HCT116 (cell line): ENCODE results near the gene ZNF747. TPM values are rescaled to one million over a fixed set of nuclear protein-coding genes. Genes with fewer than 3 reads are reported as not detected.
"Not testable (repeated sequence)": the region's sequence is repeated elsewhere in the genome, so short reads cannot be mapped to it uniquely, and the experiment has no call there.

Source experiments
- ATAC-seq: fragments of 200-7000 bp; cut with Tn5 transposase; 2 replicates; pipeline ENCODE4 v1.9.1; 2020; ENCODE audit warnings: mild to moderate bottlenecking, moderate library complexity
- BruUV-seq: library from RNA; stranded (reverse); fragments of 400-500 nt; replicated peaks from 2 replicates; lab custom pipeline; 2021; lab: Mats Ljungman, UMichigan
- CTCF ChIA-PET: fragments of 300-600 bp; sonication (Branson Sonifier 250); formaldehyde crosslinking; loops from one replicate; lab custom pipeline; 2021; ENCODE audit warnings: antibody characterized with exemption; lab: Charles Lee
- POLR2A ChIA-PET: fragments of 300-600, 350-600 bp; sonication (Branson Sonifier 250); formaldehyde crosslinking; loops from one replicate; lab custom pipeline; 2021; ENCODE audit warnings: antibody characterized with exemption; lab: Charles Lee
- RAD21 ChIA-PET, 2 experiments: fragments of 300-600 bp; sonication (Branson Sonifier 250); formaldehyde crosslinking; loops; one replicate each; lab custom pipeline; 2023; ENCODE audit warnings: low total read pairs in 2 of 2; ENCODE audit not compliant: uncharacterized antibody in 2 of 2, unreplicated experiment in 2 of 2, low non-redundant PET in 1 of 2; lab: Charles Lee
- DNase-seq: peaks from one replicate; pipeline ENCODE4 v3.0.0-alpha.2; 2010; ENCODE audit warnings: low read depth, low spot score
- H2AFZ ChIP-seq: fragments of 200-600 bp; shearing (Covaris generic), sonication (generic); 2 replicates; pipeline ENCODE4 v1.6.1; 2017; ENCODE audit warnings: low read depth, mixed run types, mixed read lengths, antibody characterized with exemption, low read length; ENCODE audit not compliant: poor library complexity, severe bottlenecking
- H3K27ac ChIP-seq: 2 replicates; pipeline ENCODE4 v1.5.1; 2012; ENCODE audit warnings: low read depth, low read length
- H3K27me3 ChIP-seq: fragments of 200-600 bp; sonication (generic); 2 replicates; pipeline ENCODE4 v1.6.1; 2016; ENCODE audit warnings: mixed run types, low read length, mixed read lengths; ENCODE audit not compliant: insufficient read depth
- H3K36me3 ChIP-seq, 2 experiments: fragments of 200-500 bp in 1 of 2; fragments of 200-600 bp in 1 of 2; sonication (Bioruptor generic) in 1 of 2; sonication (generic) in 1 of 2; 2 replicates each; pipeline versions ENCODE4 v1.5.1 to v1.6.1; 2014 to 2016; ENCODE audit warnings: low read length in 2 of 2, inconsistent platforms in 1 of 2, mixed read lengths in 1 of 2, mixed run types in 1 of 2; ENCODE audit not compliant: insufficient read depth in 2 of 2, control insufficient read depth in 1 of 2
- H3K4me1 ChIP-seq, 2 experiments: fragments of 200-600 bp in 1 of 2; sonication (generic) in 1 of 2; 2 replicates each; pipeline versions ENCODE4 v1.5.1 to v1.6.1; 2012 to 2017; ENCODE audit warnings: low read length in 2 of 2, inconsistent platforms in 1 of 2, mild to moderate bottlenecking in 1 of 2, mixed read lengths in 1 of 2, mixed run types in 1 of 2, moderate library complexity in 1 of 2; ENCODE audit not compliant: insufficient read depth in 2 of 2, control insufficient read depth in 1 of 2
- H3K4me2 ChIP-seq: fragments of 200-600 bp; sonication (generic); 2 replicates; pipeline ENCODE4 v1.6.1; 2017; ENCODE audit warnings: mixed run types, low read length, mixed read lengths
- H3K4me3 ChIP-seq, 2 experiments: fragments of 200-600 bp in 1 of 2; sonication (generic) in 1 of 2; replicated peaks in 1 of 2; 2 replicates each; pipeline ENCODE4 v1.5.1; 2011 to 2016; ENCODE audit warnings: low read length in 2 of 2, control low read depth in 1 of 2, low read depth in 1 of 2, mild to moderate bottlenecking in 1 of 2, mixed read lengths in 1 of 2, mixed run types in 1 of 2
- H3K79me2 ChIP-seq: fragments of 200-600 bp; sonication (generic); 2 replicates; pipeline ENCODE4 v1.6.1; 2017; ENCODE audit warnings: mild to moderate bottlenecking, mixed run types, low read length, moderate library complexity, mixed read lengths; ENCODE audit not compliant: insufficient read depth
- H3K9ac ChIP-seq: fragments of 200-600 bp; sonication (generic); 2 replicates; pipeline ENCODE4 v1.6.1; 2016; ENCODE audit warnings: low read length, mixed read lengths
- H3K9me2 ChIP-seq: fragments of 200-600 bp; sonication (generic), shearing (Covaris generic); 2 replicates; pipeline ENCODE4 v1.6.1; 2017; ENCODE audit warnings: mixed run types, mild to moderate bottlenecking, moderate library complexity; ENCODE audit not compliant: insufficient read depth
- H3K9me3 ChIP-seq, 2 experiments: fragments of 200-500 bp in 1 of 2; fragments of 200-600 bp in 1 of 2; sonication (Bioruptor generic) in 1 of 2; sonication (generic) in 1 of 2; 2 replicates each; pipeline ENCODE4 v1.6.1; 2014 to 2017; ENCODE audit warnings: low read length in 2 of 2, mixed read lengths in 2 of 2, inconsistent platforms in 1 of 2, low read depth in 1 of 2, mild to moderate bottlenecking in 1 of 2, mixed run types in 1 of 2, moderate library complexity in 1 of 2; ENCODE audit not compliant: control insufficient read depth in 1 of 2, insufficient read depth in 1 of 2
- H4K20me1 ChIP-seq: fragments of 200-600 bp; sonication (generic), shearing (Covaris generic); 2 replicates; pipeline ENCODE4 v1.6.1; 2017; ENCODE audit warnings: mixed run types, mild to moderate bottlenecking, moderate library complexity; ENCODE audit not compliant: insufficient read depth
- ELF1 ChIP-seq: IDR thresholded peaks from 2 replicates; pipeline ENCODE4 v1.6.1; 2012; ENCODE audit warnings: low read depth, borderline replicate concordance
- EZH2phosphoT487 ChIP-seq: fragments of 200-600 bp; IDR thresholded peaks from 2 replicates; pipeline ENCODE4 v1.6.1; 2018; ENCODE audit warnings: antibody characterized with exemption, borderline replicate concordance
- RAD21 ChIP-seq: IDR thresholded peaks from 2 replicates; pipeline ENCODE4 v1.6.1; 2012; ENCODE audit warnings: low read depth, mild to moderate bottlenecking
- SIN3A ChIP-seq: IDR thresholded peaks from 2 replicates; pipeline ENCODE4 v1.6.1; 2012; ENCODE audit warnings: low read depth
- SP1 ChIP-seq: IDR thresholded peaks from 2 replicates; pipeline ENCODE4 v1.6.1; 2012; ENCODE audit warnings: low read depth
- SRF ChIP-seq: IDR thresholded peaks from 2 replicates; pipeline ENCODE4 v1.6.1; 2012; ENCODE audit warnings: low read depth
- TCF7L2 ChIP-seq: IDR thresholded peaks from 2 replicates; pipeline ENCODE4 v1.7.0; 2011; ENCODE audit warnings: borderline replicate concordance, inconsistent platforms; ENCODE audit not compliant: insufficient read depth, insufficient read length; ENCODE audit errors: extremely low read depth
- YY1 ChIP-seq: IDR thresholded peaks from 2 replicates; pipeline ENCODE4 v1.6.1; 2011; ENCODE audit warnings: low read length, low read depth, moderate library complexity, mild to moderate bottlenecking; ENCODE audit not compliant: insufficient replicate concordance; ENCODE audit errors: extremely low read depth
- intact Hi-C: fragments of 100-400 bp; cut with micrococcal nuclease; formaldehyde crosslinking; loops from 2 replicates; pipeline ENCODE4 v1.10.0; 2022
- total RNA-seq: library from RNA; stranded (reverse); gene quantifications from one replicate; pipeline ENCODE4 v1.2.1, GENCODE V29; 2021; ENCODE audit not compliant: unreplicated experiment

The ZNF747 gene
- total RNA-seq, 1 experiment from 2014 or later = 2.1 TPM

DNA sequence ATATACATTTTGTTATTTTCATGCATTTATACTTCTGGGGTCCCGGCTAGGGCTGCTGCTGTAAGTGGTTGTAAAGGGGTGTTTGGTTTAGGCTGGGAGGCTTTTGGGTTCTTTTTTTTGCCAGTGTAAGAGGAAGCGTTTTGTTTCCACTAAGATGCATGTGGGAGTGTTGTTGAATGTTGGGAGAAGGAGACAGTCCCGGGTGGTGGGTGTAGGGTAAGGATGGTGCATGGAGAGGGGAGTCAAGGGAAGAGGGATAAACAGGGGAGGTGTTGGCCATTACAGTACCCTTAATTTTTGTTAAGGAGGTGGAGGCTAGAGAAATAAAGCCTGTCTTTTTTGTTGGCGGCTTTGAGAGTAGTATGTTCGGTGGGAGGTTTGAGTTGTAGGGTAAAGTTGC is 8.4 kb upstream of the ZNF747 start:
- peaks cover 0 to 13% of the 10 kb centered on the region in 2 experiments; a peak in 2 of 4 replicates for H3K4me1 ChIP-seq
- H3K9me3 ChIP-seq = no peaks in the 10 kb centered on the region
- no peaks in the 10 kb centered on the region for H3K36me3 ChIP-seq
- intact Hi-C loops = no loop called here
- BruUV-seq = no TSS peak
- no peaks in the 10 kb centered on the region for H3K27me3 ChIP-seq
- no peak overlapping the region for H3K4me2 ChIP-seq
- CTCF ChIA-PET = no interaction called here
- H3K79me2 ChIP-seq = no peaks in the 10 kb centered on the region
- DNase-seq (no peak), ATAC-seq (no peak)
- no peaks in the 10 kb centered on the region for H4K20me1 ChIP-seq
- no peak overlapping the region for H3K27ac ChIP-seq
- no peaks in the 10 kb centered on the region for H3K9me2 ChIP-seq
- no peak overlapping the region for H2AFZ ChIP-seq
- RAD21 ChIA-PET = no interaction called here
- H3K9ac ChIP-seq = no peak overlapping the region
- POLR2A ChIA-PET = no interaction called here
- H3K4me3 ChIP-seq = no peak overlapping the region
- TF ChIP-seq SRF = no peak
- TF ChIP-seq EZH2phosphoT487 = no peak
- TF ChIP-seq SIN3A = no peak

DNA sequence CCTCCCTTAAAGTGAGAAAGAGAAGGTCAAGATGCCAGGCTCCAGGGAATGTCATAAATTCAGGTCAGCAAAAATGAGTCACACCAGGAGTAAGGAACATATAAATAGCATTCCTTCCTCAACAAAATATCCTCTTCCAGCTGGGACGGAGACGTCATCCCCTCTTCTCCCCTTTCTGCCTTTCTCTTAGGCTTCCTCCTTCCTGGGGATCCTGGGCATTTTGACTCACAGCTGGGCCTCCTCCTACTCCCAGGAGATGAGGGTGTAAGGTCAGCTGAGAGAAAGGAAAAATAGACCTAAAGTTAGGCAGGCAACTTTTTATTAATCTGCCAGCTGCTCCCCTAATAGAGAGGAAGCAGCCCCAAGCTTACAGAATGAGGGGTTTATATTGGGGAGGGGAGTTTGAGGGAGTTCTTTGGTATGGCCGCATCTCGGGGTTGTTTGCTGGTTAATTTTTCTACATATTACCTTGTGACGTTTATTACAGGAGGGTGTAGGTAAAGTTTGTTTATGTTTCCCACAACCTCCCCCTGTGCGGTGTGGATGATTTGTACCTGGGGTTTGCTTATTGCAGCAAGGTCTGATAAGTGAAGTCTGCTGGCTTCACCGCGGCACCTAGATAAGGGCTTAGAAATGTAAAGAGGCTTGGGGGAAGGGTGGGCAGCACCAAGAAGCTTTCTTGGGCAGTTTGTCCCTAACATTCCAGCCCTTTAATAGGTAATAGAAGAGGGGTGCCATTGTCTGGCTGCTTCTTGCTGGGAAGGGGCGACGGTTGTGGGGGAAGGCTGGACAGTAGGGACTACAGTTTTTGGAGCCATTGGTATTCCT is 7.1 kb upstream of the ZNF747 start:
- no TSS peak for BruUV-seq
- Histone ChIP-seq H3K4me3 (no peak overlapping the region), H2AFZ (no peak overlapping the region), H3K4me2 (no peak overlapping the region), H3K27me3 (no peaks in the 10 kb centered on the region), H3K79me2 (no peaks in the 10 kb centered on the region), H3K9ac (no peak overlapping the region), H4K20me1 (no peaks in the 10 kb centered on the region), H3K9me3 (no peaks in the 10 kb centered on the region), H3K36me3 (no peaks in the 10 kb centered on the region), H3K27ac (no peak overlapping the region), H3K4me1 (peaks cover 0 to 13% of the 10 kb centered on the region in 2 experiments; a peak in 2 of 4 replicates), H3K9me2 (no peaks in the 10 kb centered on the region)
- DNase-seq (no peak), ATAC-seq (no peak)
- intact Hi-C loops = no loop called here
- ChIA-PET RAD21 (no interaction called here), CTCF (no interaction called here), POLR2A (no interaction called here)
- TF ChIP-seq SP1 (no peak), SRF (no peak), TCF7L2 (no peak), ELF1 (no peak), YY1 (no peak), RAD21 (no peak)

DNA sequence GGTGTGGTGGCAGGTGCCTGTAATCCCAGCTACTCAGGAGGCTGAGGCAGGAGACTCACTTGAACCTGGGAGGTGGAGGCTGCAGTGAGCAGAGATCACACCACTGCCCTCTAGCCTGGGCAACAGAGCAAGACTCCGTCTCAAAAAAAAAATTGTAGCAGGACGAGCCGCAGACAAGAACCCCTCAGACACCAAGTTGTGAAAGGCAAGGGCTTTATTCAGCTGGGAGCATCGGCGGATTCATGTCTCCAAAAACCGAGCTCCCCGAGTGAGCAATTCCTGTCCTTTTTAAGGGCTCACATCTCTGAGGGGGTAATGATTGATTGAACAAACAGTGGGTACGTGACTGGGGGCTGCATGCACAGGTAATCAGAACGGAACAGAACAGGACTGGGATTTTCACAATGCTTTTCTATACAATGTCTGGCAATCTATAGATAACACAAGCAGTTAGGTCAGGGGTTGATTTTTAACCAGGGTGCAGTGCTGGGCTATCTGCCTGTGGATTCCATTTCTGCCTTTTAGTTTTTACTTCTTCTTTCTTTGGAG is 6.3 kb upstream of the ZNF747 start:
- H3K27me3 ChIP-seq, POLR2A ChIA-PET, intact Hi-C loops, H3K9ac ChIP-seq, H3K79me2 ChIP-seq, H4K20me1 ChIP-seq, H3K4me3 ChIP-seq, H3K36me3 ChIP-seq, H3K9me2 ChIP-seq, H3K27ac ChIP-seq, BruUV-seq, H3K4me2 ChIP-seq, H2AFZ ChIP-seq, DNase-seq, CTCF ChIA-PET, H3K9me3 ChIP-seq, RAD21 ChIA-PET, ATAC-seq: not testable (repeated sequence)
- peaks cover 1 to 15% of the 10 kb centered on the region in 2 experiments; a peak in 3 of 4 replicates for H3K4me1 ChIP-seq
